ENCODE results near the gene UACA.

The UACA gene

GRCh38 chr15:70611286-70611685 is 152.1 kb downstream of the UACA start:
- DNase-seq (ENCODE audit: low read depth): no peak
- H3K4me3 ChIP-seq (ENCODE audit: low read depth, low read length): no peak overlapping the region
- TF ChIP-seq, protein P1, sequence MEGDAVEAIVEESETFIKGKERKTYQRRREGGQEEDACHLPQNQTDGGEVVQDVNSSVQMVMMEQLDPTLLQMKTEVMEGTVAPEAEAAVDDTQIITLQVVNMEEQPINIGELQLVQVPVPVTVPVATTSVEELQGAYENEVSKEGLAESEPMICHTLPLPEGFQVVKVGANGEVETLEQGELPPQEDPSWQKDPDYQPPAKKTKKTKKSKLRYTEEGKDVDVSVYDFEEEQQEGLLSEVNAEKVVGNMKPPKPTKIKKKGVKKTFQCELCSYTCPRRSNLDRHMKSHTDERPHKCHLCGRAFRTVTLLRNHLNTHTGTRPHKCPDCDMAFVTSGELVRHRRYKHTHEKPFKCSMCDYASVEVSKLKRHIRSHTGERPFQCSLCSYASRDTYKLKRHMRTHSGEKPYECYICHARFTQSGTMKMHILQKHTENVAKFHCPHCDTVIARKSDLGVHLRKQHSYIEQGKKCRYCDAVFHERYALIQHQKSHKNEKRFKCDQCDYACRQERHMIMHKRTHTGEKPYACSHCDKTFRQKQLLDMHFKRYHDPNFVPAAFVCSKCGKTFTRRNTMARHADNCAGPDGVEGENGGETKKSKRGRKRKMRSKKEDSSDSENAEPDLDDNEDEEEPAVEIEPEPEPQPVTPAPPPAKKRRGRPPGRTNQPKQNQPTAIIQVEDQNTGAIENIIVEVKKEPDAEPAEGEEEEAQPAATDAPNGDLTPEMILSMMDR (IDR thresholded peaks at IDR 0.05; ENCODE audit: insufficient read depth, low read depth, low read length, missing control alignments): no peak

GRCh38 chr15:70610541-70610940 is 152.8 kb downstream of the UACA start:
- H3K4me3 ChIP-seq (ENCODE audit: low read depth, low read length): no peak overlapping the region
- no peak for DNase-seq (ENCODE audit: low read depth)
- TF ChIP-seq, protein P1 (IDR thresholded peaks at IDR 0.05; ENCODE audit: insufficient read depth, low read depth, low read length, missing control alignments): no peak

DNA sequence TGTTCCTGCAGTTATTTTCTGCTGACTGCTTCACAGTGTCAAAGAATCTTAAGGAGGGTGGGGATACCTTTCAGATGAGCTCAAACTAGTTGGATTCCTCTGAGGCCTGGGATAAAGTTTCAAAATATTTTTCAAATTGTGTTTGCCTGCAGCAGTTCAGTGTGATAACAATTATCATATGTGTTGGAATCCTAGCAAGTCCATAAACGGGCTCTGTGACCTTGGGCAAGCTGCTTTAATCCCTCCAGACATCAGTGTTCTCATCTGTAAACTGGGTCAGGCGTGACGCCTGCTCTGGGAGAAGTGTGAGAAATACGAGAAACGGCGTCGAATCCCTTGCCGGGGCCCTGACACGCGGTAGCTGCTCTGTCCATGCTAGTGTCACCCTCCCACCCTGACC is 153.5 kb downstream of the UACA start:
- no peak for DNase-seq (ENCODE audit: low read depth)
- no peak overlapping the region for H3K4me3 ChIP-seq (ENCODE audit: low read depth, low read length)
- TF ChIP-seq, protein P1 (IDR thresholded peaks at IDR 0.05; ENCODE audit: insufficient read depth, low read depth, low read length, missing control alignments): no peak

GRCh38 chr15:70608144-70608543 is 155.2 kb downstream of the UACA start:
- TF ChIP-seq, protein P1 (IDR thresholded peaks at IDR 0.05; ENCODE audit: insufficient read depth, low read depth, low read length, missing control alignments): no peak
- no peak overlapping the region for H3K4me3 ChIP-seq (ENCODE audit: low read depth, low read length)
- no peak for DNase-seq (ENCODE audit: low read depth)

GRCh38 chr15:70605606-70606410 is 157.6 kb downstream of the UACA start:
- no peak for DNase-seq (ENCODE audit: low read depth)
- H3K4me3 ChIP-seq (ENCODE audit: low read depth, low read length): no peak overlapping the region
- TF ChIP-seq, protein P1 (IDR thresholded peaks at IDR 0.05; ENCODE audit: insufficient read depth, low read depth, low read length, missing control alignments): no peak

GRCh38 chr15:70604666-70605315 is 158.6 kb downstream of the UACA start:
- TF ChIP-seq, protein P1 (IDR thresholded peaks at IDR 0.05; ENCODE audit: insufficient read depth, low read depth, low read length, missing control alignments): no peak
- no peak overlapping the region for H3K4me3 ChIP-seq (ENCODE audit: low read depth, low read length)
- no peak for DNase-seq (ENCODE audit: low read depth)

Data from GM12865 (cell line).